Measurements from ENCODE around the gene LCAT.
"Not testable (repeated sequence)": the region's sequence is repeated elsewhere in the genome, so short reads cannot be mapped to it uniquely, and the experiment has no call there.

The LCAT gene

DNA sequence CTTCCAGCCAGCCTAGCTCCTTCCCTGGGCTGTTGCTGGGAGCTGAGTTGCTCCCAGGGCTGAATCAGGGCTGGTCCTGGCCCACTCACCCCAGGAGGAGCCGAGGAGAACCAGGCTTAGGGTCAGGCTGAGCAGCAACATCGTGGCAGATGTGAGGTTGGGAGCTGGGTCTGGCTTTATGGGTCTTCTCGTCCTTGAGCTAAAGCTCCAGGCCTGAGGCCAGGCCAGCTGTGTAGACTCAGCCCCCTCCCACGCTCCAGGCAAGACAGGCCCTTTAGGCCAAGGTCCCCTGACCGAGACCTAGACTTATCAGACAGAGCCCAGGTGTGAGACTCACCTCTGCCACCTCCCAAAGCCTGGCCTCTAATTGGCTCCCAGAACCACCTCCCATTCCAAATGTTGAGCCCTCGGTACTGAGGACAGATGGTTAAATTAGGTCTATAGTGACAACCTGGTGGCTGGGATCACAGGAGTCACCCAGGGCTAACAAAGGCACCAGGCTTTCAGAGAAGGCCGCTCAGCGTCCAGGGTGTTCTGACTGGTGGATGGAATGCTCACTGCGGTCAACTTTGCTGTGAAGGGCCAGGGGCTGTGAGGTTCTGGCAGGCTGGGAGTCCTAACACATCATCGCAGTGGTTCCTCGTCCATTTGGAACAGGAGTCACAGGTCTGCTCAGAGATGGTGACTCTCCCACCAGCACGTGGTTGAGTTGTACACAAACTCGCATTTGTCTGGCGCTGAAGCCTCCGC lies 12.0 kb downstream of the LCAT start, which contains the start of gene CTRL:
Gene CTRL, minus strand, starts transcription at position 151 of the 750 bp plus-strand sequence. Its CDS starts 10 bp downstream, at position 141.
- DNase-seq: no peak

DNA sequence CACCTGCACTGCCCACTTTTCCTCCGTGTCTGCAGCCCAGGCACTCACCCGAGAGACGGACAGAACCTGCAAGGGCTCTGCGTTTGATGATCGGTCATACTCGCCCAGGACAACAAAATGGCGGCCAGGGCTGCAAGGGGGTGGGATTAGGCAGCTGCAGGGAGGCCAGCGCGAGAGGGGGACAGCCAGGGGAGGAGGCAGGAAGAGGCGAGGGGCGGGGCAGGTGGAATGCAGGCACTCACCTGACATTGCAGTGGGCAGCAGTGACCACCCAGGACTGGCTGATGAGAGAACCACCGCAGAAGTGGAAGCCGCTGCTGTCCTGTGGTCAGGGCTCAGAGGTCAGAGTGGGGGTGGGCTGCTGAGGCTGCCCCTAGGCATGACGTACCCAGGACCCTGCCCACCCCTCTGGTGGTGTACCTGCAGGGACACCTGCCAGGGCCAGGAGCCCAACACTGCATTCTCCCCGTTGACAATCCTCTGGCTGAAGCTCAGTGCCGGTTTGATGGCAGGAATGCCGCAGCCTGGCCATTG lies 13.2 kb downstream of the LCAT start:
- DNase-seq: no peak

DNA sequence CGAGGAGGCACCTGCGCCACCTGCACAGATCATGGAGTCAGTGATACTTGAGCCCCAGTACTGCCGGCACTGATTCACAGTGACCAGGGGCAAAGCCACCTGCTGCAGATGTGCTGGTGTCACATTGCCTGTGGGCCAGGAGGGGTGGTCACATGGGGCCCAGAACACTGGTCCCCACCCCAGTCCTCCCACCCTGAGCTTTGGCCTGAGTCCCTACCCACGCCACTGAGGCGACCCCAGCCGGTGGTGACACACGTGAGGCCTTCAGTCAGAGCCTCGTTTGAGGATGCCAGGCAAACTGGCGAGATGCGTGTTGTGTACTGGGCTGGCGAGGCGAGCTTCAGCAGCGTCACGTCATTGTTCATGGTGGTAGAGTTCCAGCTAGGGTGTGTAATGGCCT lies 13.7 kb downstream of the LCAT start:
- no peak for DNase-seq

DNA sequence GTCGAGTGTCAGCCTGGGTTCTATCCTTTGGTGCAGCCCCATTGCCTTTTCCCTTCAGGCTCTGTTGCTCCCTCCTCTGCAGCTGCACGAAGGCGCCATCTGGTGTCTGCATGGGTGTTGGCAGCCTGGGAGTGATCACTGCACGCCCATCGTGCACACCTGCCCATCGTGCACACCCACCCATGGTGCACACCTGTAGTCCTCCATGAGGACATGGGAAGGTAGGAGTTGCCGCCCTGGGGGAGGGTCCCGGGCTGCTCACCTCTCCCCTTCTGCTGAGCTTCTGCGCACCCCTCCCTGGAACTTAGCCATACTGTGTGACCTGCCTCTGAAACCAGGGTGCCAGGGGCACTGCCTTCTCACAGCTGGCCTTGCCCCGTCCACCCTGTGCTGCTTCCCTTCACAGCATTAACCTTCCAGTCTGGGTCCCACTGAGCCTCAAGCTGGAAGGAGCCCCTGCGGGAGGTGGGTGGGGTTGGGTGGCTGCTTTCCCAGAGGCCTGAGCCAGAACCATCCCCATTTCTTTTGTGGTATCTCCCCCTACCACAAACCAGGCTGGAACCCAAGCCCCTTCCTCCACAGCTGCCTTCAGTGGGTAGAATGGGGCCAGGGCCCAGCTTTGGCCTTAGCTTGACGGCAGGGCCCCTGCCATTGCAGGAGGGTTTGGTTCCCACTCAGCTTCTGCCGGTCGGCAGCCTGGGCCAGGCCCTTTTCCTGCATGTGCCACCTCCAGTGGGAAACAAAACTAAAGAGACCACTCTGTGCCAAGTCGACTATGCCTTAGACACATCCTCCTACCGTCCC lies 15.2 kb downstream of the LCAT start:
- peak; percentile 70 for DNase-seq

DNA sequence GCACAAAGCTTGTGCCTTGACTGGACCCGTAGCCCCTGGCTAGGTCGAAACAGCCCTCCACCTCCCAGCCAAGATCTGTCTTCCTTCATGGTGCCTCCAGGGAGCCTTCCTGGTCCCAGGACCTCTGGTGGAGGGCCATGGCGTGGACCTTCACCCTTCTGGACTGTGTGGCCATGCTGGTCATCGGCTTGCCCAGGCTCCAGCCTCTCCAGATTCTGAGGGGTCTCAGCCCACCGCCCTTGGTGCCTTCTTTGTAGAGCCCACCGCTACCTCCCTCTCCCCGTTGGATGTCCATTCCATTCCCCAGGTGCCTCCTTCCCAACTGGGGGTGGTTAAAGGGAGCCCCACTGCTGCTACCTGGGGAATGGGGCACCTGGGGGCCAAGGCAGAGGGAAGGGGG lies 15.8 kb downstream of the LCAT start:
- DNase-seq: no peak

DNA sequence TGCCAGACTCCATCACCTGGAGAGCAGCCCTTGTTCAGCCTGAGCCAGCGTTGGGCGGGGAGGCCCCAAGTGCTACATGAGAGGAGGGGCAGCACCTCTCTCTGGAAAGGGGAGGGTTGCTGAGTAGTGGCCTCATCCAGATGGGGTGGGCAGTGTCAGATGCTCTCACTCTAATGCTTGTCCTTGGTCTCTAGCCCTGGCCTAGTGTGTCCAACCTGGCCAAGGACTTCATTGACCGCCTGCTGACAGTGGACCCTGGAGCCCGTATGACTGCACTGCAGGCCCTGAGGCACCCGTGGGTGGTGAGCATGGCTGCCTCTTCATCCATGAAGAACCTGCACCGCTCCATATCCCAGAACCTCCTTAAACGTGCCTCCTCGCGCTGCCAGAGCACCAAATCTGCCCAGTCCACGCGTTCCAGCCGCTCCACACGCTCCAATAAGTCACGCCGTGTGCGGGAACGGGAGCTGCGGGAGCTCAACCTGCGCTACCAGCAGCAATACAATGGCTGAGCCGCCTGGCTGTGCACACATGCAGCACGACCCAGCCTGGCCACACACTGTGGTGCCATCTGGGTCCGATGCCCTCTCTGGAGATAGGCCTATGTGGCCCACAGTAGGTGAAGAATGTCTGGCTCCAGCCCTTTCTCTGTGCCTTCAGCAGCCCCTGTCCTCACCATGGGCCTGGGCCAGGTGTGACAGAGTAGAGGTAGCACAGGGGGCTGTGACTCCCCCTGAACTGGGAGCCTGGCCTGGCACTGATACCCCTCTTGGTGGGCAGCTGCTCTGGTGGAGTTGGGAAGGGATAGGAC lies 16.6 kb downstream of the LCAT start:
- no peak for DNase-seq

DNA sequence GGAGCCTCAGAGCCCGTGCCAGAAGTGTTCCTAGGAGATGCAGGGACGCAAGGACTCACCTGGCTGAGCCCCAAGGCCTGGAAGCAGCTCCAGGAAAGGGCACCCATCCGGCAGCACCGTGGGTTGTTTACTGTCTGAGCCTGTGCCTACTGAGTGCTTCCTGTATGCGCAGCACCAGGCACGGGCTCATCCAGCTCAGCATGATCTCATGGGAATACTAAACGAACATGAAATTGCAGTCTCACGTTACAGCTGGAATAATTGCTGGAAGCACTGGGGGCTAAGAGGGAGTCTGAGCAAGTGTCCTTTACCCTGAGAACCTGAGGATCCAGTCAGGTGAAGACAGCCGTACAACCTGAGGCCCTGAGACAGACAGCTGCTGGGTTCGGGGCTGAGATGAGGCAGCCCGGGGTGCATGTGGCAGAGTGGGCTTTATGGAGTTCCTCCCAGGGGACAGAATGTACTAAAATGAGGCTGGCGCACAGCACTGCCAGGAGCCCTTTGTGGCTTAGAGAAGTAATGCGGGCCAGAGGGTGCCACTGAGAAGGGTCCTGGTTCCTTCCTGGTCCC lies 17.7 kb downstream of the LCAT start:
- peak; percentile 83 for DNase-seq

DNA sequence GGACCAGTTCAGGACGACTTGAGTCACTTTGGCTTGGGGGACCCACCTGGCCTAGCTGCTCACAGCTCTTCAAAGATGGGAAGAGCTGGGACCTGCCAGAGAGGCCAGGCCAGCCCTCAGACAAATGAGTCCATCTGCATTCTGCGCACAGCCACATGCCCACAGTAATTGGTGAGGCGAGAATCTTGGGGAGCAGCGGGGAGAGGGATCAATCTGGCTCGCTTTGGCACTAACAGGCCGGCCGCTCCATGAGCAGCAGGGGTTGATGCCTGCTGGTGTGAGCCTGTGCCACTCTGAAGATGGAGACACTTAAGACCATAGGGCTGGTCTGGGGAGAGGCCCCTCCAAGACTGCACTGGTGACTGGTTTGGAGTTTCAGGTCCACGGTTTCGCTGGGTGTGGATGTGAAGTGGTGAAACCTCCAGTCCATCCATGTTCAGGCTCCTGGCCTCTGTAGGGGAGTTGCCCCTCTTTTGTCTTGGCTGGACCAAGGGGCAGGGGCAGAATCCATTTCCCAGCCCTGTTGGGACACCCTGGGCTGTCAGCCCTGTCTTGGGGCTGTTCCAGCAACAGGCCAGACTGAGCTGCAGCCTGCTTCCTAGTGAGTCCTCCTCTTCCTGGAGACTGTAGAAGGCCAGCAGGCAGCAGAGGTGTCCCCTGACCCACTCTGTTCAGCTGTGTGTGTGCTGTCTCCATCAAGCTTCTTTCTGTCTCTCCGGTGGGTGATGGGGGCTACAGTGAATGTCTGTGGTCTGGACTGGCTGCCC lies 19.6 kb downstream of the LCAT start:
- no peak for DNase-seq

DNA sequence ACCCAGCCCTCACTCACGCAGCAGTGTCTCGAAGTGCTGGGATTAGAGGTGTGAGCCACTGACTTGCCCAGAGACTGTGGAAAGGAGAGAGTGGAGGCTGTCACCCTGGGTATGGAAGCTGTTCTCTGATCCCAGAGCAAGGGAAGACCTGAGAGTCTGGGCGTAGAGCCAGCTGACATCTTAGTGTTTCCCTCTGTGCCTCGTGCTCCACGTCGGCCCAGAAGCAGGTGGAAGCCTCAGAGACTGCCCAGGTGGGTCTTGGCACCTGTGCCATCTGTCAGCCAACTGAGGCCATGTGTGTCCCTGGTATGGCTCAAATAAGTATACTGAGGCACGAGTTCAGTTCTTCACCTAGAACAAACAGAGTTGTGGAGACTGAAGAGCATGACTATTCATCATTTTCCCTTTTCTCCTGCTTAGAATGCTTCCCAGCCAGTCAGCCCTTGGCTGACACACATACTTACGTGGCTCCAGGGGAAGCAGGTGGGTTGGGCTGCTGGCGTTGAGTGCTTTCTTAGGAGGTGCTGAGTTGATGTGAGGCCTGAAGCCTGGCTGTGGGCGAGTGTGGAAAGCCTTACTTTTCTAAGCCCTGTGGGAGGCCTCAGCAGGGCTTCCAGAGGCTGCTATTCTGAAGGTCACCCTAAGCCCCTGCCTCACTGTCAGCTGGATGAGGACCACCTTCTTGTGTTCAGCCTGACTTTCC lies 20.4 kb downstream of the LCAT start:
- peak; percentile 60 for DNase-seq

DNA sequence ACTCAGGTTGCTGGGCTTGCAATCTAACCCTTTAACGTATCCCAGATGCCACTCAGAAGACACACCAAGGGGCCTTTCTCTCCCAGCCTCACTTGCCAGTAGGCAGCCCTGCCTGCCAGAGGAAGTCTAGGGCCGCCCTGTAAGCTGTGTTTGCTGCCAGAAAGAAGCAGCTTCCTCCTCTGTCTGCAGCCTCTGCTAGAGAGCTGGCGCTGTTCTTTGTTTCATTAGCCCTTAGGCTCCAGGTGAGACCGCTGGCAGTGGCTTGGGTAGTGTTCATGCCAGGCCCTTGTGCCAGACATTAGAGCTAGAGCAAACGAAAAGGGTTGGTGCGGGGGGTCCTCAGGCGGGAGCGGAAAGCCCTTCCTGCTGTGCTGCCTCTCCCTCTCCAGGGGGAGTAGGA lies 21.2 kb downstream of the LCAT start:
- DNase-seq: peak; percentile 60

DNA sequence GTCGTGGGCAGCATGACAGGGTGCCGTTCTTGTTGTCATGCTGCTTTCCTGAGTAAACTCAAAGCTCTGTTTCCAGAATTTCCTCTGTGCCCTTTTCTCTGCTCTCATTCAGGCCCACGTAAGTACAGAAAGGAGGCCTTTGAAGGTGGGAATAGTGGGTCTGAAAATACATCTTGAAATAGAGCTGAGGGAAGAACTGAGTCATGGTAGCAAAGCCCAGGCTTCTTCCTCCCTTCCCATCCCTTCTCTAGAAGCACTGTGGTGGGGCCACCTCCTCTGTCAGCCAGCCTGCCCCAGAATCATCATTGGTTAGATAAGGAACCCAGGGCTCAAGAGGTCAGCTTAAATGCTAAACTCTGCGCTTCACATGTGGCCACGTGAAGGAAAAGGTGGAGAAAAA lies 21.7 kb downstream of the LCAT start:
- DNase-seq: no peak

DNA sequence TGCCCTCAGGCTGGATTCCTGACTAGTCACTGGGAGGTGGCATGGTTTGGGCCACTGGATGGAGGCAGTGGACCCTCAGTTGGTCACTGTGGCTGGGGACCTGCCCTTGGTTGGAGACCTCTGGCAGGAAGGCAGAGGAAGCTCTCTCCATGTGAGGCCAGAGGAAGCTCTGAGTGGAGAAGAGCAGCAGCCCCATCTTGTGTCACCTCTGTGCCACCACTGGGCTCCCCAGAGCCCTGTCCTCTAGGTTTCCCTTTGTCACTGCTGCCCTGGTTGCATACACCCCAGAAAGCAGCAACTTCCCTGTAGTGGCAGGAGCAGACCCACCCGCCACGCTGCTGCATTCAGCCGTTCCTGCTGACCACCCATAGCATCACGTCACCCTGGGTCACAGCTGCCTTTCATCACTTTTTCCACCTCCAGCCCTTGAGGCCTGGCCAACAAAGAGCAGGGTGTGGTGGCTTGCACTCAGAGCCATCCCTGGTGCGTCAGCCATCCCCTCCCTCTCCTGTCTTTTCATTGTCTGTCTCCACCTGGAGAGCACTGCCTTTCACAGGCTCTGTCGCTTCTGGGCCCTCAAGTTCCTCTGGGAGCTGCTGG lies 24.2 kb downstream of the LCAT start:
- no peak for DNase-seq

DNA sequence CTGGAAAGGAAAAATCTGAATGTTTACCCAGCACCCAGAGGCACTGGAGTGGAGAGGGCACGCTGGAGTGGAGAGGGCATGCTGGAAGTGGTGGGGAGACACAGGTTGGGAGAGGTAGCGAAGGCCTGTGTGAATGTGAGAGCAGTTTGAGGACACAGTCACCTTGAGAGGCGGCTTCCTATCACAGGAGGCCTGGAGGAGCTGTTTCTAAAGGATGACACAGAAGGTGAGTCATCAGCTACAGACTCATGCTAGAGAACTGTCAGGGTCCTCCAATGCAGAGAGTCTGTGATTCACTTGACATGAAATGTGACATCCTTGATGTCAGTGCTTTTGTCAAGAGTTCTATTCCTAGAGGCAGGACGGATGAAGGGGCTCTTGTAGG lies 26.1 kb downstream of the LCAT start:
- DNase-seq: no peak

DNA sequence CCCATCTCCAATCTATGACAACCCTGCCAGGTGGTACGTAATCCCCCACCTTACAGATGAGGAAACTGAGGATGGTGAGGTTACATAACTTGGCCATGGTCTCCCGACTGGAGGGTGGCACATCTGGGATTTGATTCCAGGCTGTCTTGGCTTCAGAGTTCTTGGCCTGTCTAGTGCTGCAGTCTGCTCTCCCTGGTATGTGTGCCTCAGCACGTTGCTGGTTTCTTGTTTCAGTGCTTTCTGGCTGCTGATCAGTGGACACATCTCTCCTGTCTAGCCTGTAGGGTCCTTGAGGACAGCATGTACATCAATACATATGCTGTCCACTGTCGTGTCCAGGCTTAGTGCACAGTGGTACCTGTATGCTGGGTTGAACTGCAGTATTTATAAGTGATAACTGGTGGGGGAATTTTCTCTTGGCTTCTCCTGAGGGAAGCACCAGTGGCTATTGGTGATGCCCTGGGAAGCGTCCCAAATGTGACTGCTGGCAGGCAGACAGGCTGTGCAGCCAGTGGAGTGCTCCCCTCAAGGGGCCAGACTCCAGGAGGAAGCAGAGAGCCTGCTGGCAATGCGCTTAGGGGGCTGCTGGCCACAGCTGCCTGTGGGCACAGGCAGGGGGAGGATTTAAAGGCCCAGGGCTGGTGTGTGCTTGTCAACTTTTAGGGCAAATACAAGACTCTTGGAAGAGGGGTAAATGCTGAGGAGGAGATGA lies 26.6 kb downstream of the LCAT start:
- DNase-seq: no peak

DNA sequence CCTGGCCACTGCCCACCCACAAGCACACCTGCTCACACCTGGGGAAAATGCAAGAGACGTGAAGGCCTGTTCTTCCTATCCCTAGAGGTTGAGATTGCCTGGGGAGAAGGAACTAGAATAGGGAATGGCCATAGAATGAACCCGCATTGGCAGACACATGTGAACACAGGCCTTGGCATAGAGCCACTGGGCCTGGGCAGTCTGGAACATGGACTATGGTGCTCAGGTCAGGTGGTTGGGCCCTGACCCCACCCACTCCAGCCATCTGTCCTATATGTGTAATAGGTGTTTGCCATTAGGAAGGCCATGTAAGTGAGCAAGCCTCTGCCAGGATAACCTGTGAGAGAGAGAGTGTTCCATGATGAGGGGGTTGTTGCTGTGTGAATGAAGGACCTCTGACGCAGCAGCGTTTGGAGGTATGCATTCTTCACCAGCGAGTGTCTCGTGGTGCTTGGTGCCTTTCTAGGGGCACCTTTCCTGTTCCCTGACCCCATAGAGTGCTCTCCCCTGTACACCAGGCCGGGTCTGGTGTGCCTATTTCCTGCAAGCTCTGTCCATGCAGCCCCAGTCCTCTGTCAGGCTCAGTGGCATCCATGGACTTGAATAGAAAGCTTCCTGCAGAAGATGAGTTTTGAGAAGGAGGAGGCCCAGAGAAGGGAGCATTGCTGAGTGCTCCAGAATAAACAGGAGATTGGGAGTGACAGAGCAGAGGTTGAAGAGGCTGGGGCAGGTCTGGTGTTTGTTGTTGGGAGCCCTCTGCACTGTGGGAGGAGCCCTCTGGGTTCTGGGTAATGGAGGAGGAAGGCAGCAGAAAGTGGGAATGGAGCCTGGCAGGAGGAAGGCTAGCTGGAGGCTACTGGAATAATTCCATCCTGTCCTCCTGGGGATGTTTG lies 27.8 kb downstream of the LCAT start:
- no peak for DNase-seq

DNA sequence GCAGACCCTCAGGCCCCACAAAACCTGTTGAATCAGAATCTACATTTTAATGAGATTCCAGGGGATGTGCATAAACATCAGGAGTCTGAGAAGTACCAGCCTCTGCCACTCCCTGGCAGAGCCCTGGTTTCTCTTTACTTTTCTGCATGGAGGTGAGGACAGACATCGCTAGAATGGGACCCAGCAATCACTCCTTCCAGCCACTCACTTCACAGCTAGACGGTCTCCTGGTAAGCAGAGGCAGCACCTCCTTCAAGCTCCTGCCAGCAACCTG lies 28.5 kb downstream of the LCAT start:
- not testable (repeated sequence) for DNase-seq

DNA sequence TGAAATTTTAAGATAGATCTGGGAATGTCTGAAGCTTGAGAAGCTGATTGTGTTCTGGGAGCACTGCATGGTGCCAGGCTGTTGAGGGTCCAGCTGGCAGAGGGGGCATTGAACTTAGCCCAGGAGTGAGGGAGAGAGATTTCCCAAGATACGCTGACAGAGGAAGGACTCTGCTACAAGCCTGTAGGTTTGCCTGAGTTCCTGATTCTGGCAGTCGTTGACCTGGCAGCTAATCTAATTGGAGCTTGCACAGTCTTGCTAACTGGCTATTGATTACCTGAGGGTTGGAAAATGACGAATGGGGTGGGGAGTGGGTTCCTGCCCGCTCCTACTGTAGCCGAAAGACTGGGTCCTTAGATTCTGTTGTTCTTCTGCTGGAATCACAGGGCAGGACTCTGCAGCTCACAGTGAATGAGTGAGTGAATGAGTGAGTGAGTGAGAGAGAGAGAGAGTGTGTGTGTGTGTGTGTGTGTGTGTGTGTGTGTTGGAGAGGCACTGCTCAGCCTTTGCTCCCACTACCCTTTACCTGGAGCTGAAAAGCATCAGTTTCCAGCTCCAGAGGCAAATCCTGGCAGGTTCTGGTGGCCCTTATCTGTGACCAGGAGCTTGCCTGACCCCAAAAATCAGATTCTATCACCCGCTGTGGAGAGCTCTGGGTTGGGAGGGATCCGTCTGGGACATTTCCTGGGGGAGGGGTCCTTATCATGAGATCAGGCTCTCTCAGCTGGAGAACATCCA lies 29.0 kb downstream of the LCAT start:
- DNase-seq: no peak

DNA sequence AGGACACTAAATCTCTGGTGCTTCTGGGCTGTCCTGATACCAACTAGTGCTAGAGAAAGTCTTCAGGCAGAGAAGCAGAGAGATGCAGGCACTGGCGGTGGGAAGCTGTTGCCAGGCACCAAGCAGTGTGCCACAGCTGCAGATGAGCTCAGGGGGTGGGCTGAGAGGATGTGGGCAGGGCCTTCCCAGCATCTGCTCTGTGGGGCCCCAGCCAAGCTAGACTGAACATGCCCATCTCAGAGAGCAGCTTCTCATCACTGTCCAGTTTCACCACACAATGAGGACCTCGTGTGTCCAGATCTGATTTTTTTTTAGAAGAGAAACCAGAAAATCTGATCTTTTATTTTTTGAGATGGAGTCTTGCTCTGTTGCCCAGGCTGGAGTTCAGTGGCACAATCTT lies 33.8 kb downstream of the LCAT start:
- DNase-seq: no peak

Data from NCI-H2107 (cell line).